IMR-90 (cell line): ENCODE measurements around the gene KCNJ6. TPM values are rescaled to one million over a fixed set of nuclear protein-coding genes. Genes with fewer than 3 reads are reported as not detected.
A peak's percentile ranks its signal among the peaks of the same experiment; 100 is the strongest.

Experiments
- ATAC-seq: fragments of 200-7000 bp; cut with Tn5 transposase; 2 replicates; pipeline ENCODE4 v1.9.1; 2020; ENCODE audit warnings: low read depth, mild to moderate bottlenecking, moderate library complexity
- BruUV-seq: library from RNA; stranded (reverse); fragments of 400-500 nt; replicated peaks from 2 replicates; lab custom pipeline; 2021; lab: Mats Ljungman, UMichigan
- CTCF ChIA-PET: fragments of 300-600 bp; formaldehyde crosslinking; extraction: SDS; loops from one replicate; lab custom pipeline; 2021; ENCODE audit warnings: antibody characterized with exemption; lab: Yijun Ruan, JAX
- POLR2A ChIA-PET: fragments of 300-600 bp; sonication (Branson Sonifier 250); formaldehyde crosslinking; loops from one replicate; lab custom pipeline; 2022; ENCODE audit warnings: antibody characterized with exemption; ENCODE audit not compliant: unreplicated experiment; lab: Charles Lee
- DNase-seq: peaks from one replicate; pipeline ENCODE4 v3.0.0; 2013
- H2AFZ ChIP-seq: replicated peaks from 2 replicates; pipeline ENCODE3; 2013; ENCODE audit warnings: low read length, mild to moderate bottlenecking; ENCODE audit not compliant: poor library complexity
- H2AK5ac ChIP-seq: 2 replicates; pipeline ENCODE4 v1.6.1; 2013; ENCODE audit warnings: low read depth, low read length, inconsistent platforms
- H2AK9ac ChIP-seq: replicated peaks from 2 replicates; pipeline ENCODE3; 2013; ENCODE audit warnings: mild to moderate bottlenecking, low read depth, low read length, moderate library complexity; ENCODE audit not compliant: poor library complexity
- H2BK120ac ChIP-seq: 2 replicates; pipeline ENCODE4 v1.6.1; 2013; ENCODE audit warnings: low read depth, low read length, inconsistent platforms
- H2BK15ac ChIP-seq: 3 replicates; pipeline ENCODE4 v1.6.1; 2013; ENCODE audit warnings: low read depth, low read length, inconsistent platforms
- H2BK20ac ChIP-seq: 2 replicates; pipeline ENCODE4 v1.6.1; 2013; ENCODE audit warnings: low read depth, mild to moderate bottlenecking, inconsistent platforms, low read length, moderate library complexity
- H2BK5ac ChIP-seq: 2 replicates; pipeline ENCODE4 v1.6.1; 2013; ENCODE audit warnings: mild to moderate bottlenecking, low read depth, low read length, inconsistent platforms; ENCODE audit not compliant: poor library complexity, severe bottlenecking
- H3K14ac ChIP-seq: replicated peaks from 2 replicates; pipeline ENCODE4 v1.6.1; 2013; ENCODE audit warnings: low read depth, low read length, inconsistent platforms
- H3K18ac ChIP-seq: 2 replicates; pipeline ENCODE4 v1.6.1; 2013; ENCODE audit warnings: low read depth, low read length, control low read depth
- H3K23ac ChIP-seq: 2 replicates; pipeline ENCODE4 v1.6.1; 2013; ENCODE audit warnings: low read depth, low read length, inconsistent platforms
- H3K27ac ChIP-seq: 2 replicates; pipeline ENCODE4 v1.5.1; 2013; ENCODE audit warnings: mild to moderate bottlenecking, control low read depth, low read length; ENCODE audit not compliant: insufficient read depth
- H3K27me3 ChIP-seq: 2 replicates; pipeline ENCODE4 v1.6.1; 2013; ENCODE audit warnings: low read length; ENCODE audit not compliant: control insufficient read depth, insufficient read depth
- H3K36me3 ChIP-seq: 2 replicates; pipeline ENCODE4 v1.6.1; 2013; ENCODE audit warnings: low read length, mixed read lengths; ENCODE audit not compliant: control insufficient read depth, insufficient read depth
- H3K4ac ChIP-seq: 2 replicates; pipeline ENCODE4 v1.6.1; 2013; ENCODE audit warnings: low read depth, low read length, inconsistent platforms
- H3K4me1 ChIP-seq: 2 replicates; pipeline ENCODE4 v1.6.1; 2013; ENCODE audit warnings: low read length, mixed read lengths; ENCODE audit not compliant: control insufficient read depth, insufficient read depth
- H3K4me2 ChIP-seq: 2 replicates; pipeline ENCODE4 v1.6.1; 2013; ENCODE audit warnings: low read depth, mild to moderate bottlenecking, control low read depth, low read length, moderate library complexity
- H3K4me3 ChIP-seq: 2 replicates; pipeline ENCODE4 v1.5.1; 2013; ENCODE audit warnings: low read depth, mild to moderate bottlenecking, control low read depth, low read length, moderate library complexity; ENCODE audit not compliant: insufficient read depth
- H3K56ac ChIP-seq: 2 replicates; pipeline ENCODE4 v1.6.1; 2013; ENCODE audit warnings: low read length, inconsistent platforms; ENCODE audit not compliant: insufficient read depth; ENCODE audit errors: extremely low read depth
- H3K79me1 ChIP-seq, 2 experiments: 2 replicates each; pipeline ENCODE4 v1.6.1; 2013; ENCODE audit warnings: low read length in 2 of 2, inconsistent platforms in 1 of 2, low read depth in 1 of 2
- H3K9ac ChIP-seq: 2 replicates; pipeline ENCODE4 v1.6.1; 2013; ENCODE audit warnings: low read depth, low read length, control low read depth
- H3K9me1 ChIP-seq: 2 replicates; pipeline ENCODE4 v1.6.1; 2013; ENCODE audit warnings: low read length, inconsistent platforms; ENCODE audit not compliant: insufficient read depth
- H3K9me3 ChIP-seq: 2 replicates; pipeline ENCODE4 v1.6.1; 2013; ENCODE audit warnings: low read length; ENCODE audit not compliant: control insufficient read depth, insufficient read depth
- H4K20me1 ChIP-seq: 2 replicates; pipeline ENCODE4 v1.6.1; 2013; ENCODE audit warnings: low read length, inconsistent platforms; ENCODE audit not compliant: insufficient read depth
- H4K5ac ChIP-seq: 2 replicates; pipeline ENCODE4 v1.6.1; 2013; ENCODE audit warnings: mild to moderate bottlenecking, low read depth, low read length, control low read depth
- H4K8ac ChIP-seq, 2 experiments: 2 replicates each; pipeline ENCODE4 v1.6.1; 2013; ENCODE audit warnings: low read depth in 2 of 2, low read length in 2 of 2, control low read depth in 1 of 2, inconsistent platforms in 1 of 2
- H4K91ac ChIP-seq: 2 replicates; pipeline ENCODE4 v1.6.1; 2013; ENCODE audit warnings: low read depth, low read length, inconsistent platforms; ENCODE audit not compliant: insufficient read depth
- CEBPB ChIP-seq: IDR thresholded peaks from 2 replicates; pipeline ENCODE4 v1.6.1; 2012; ENCODE audit warnings: low read depth, low read length, improper control_type of control experiment
- MAZ ChIP-seq: IDR thresholded peaks from 2 replicates; pipeline ENCODE4 v1.6.1; 2012; ENCODE audit warnings: low read depth, mild to moderate bottlenecking, low read length, improper control_type of control experiment, moderate library complexity, borderline replicate concordance
- MXI1 ChIP-seq: IDR thresholded peaks from 2 replicates; pipeline ENCODE4 v1.6.1; 2012; ENCODE audit warnings: low read depth, mild to moderate bottlenecking, low read length, moderate library complexity, borderline replicate concordance
- POLR2A ChIP-seq: IDR thresholded peaks from 2 replicates; pipeline ENCODE4 v1.6.1; 2012; ENCODE audit warnings: mild to moderate bottlenecking, low read depth, low read length
- RFX5 ChIP-seq: IDR thresholded peaks from 2 replicates; pipeline ENCODE4 v1.8.0; 2012; ENCODE audit warnings: low read depth, mild to moderate bottlenecking, low read length, moderate library complexity
- WGBS, 2 experiments: methylation state at CpG; one replicate each; pipeline versions ENCODE4 v1.1.5 to v1.1.7; 2013; ENCODE audit warnings: missing lambda C conversion rate in 2 of 2; ENCODE audit not compliant: insufficient read length in 1 of 2; ENCODE audit errors: extremely low coverage in 2 of 2; 5-methylcytosine and 5-hydroxymethylcytosine counted together
- dilution Hi-C: fragments of 300-500 bp; cut with HindIII; formaldehyde crosslinking; loops from one replicate; pipeline ENCODE4 v1.14.3; 2018; ENCODE audit warnings: low sequenced_read_pairs; ENCODE audit not compliant: unreplicated experiment
- in situ Hi-C: fragments of 300-500 bp; cut with MboI; formaldehyde crosslinking; loops from 3 replicates; pipeline ENCODE4 v1.14.3; 2019; ENCODE audit warnings: low sequenced_read_pairs, inconsistent platforms, mixed read lengths
- intact Hi-C: fragments of 100-400 bp; cut with micrococcal nuclease; formaldehyde crosslinking; loops from 2 replicates; pipeline ENCODE4 v1.10.0; 2022
- polyA plus RNA-seq, 3 experiments: library from polyadenylated mRNA; depleted of rRNA; stranded (reverse); fragments of >200 nt; gene quantifications; 2 replicates each; pipeline ENCODE4 v1.2.3, GENCODE V29; 2012; ENCODE audit warnings: low replicate concordance in 1 of 3
- total RNA-seq: library from RNA; depleted of rRNA; stranded (reverse); fragments of >200 nt; gene quantifications from 2 replicates; pipeline ENCODE4 v1.2.3, GENCODE V29; 2012

KCNJ6 gene
- total and polyA plus RNA-seq, 2 of the 4 experiments (the other 2 are of a cell fraction), result under 0.01 to 0.02 TPM

DNA sequence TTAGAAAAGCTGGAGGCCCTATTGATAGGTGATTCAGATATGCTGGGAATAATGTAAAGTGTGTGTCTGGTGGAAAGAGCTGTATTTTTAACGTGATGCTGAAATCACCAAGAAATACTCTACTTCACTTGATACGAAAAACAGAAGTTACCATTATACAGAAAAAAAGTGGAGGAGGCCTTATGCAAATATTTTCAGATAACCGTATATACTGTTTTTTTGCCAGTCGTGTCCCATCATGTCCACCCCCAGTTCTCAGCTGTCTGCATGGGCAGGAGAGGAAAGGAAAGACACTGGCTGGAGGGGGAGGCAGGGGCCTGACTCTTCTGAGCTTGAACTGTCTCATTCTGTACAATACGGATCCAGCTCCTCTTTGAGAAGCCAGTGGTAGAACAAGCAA is 51.1 kb downstream of the KCNJ6 start:
- no TSS peak for BruUV-seq
- Histone ChIP-seq H3K36me3 (no peaks in the 10 kb centered on the region), H2BK5ac (no peak overlapping the region), H2AFZ (no peak overlapping the region), H3K4me3 (no peak overlapping the region), H2AK5ac (no peak overlapping the region), H2BK20ac (peak overlapping the region; percentile 54; the same call in 1 of the 2 replicates), H4K20me1 (no peaks in the 10 kb centered on the region), H3K9me1 (peaks cover 16% of the 10 kb centered on the region), H4K91ac (no peak overlapping the region), H4K8ac (no peak overlapping the region), H3K9ac (no peak overlapping the region), H3K4ac (no peak overlapping the region), H2BK15ac (no peak overlapping the region), H3K27me3 (no peaks in the 10 kb centered on the region), H3K4me2 (no peak overlapping the region), H2AK9ac (no peak overlapping the region), H3K27ac (no peak overlapping the region), H3K23ac (no peak overlapping the region), H3K18ac (no peak overlapping the region; the same call in 1 of the 2 replicates), H4K5ac (no peak overlapping the region), H2BK120ac (no peak overlapping the region), H3K9me3 (no peaks in the 10 kb centered on the region), H3K56ac (no peak overlapping the region), H3K4me1 (peaks cover 10% of the 10 kb centered on the region), H3K14ac (no peak overlapping the region), H3K79me1 (no peaks in the 10 kb centered on the region)
- dilution Hi-C loops, result no loop called here
- TF ChIP-seq MAZ (no peak), CEBPB (no peak), POLR2A (no peak), RFX5 (no peak), MXI1 (no peak)
- ChIA-PET POLR2A (no interaction called here), CTCF (no interaction called here)
- no peak for ATAC-seq
- DNase-seq, result no peak
- no CpG with 5 or more reads among the region's 5 CpGs for WGBS, 2 experiments
- intact Hi-C loops, result no loop called here
- in situ Hi-C loops, result no loop called here
